GM21786 (cell line): ENCODE measurements around the gene IQCM.
"Not testable (repeated sequence)": the region's sequence is repeated elsewhere in the genome, so short reads cannot be mapped to it uniquely, and the experiment has no call there.

Source experiments
- ATAC-seq: cut with Tn5 transposase; IDR thresholded peaks from one replicate; pipeline ENCODE4 v1.9.1; 2021; ENCODE audit not compliant: unreplicated experiment

Gene IQCM

GRCh38 chr4:149493492-149493891 lies 322.2 kb downstream of the IQCM start:
- ATAC-seq, result no peak

- ATAC-seq, result no peak
Measured at GRCh38 chr4:149489321-149489720, 326.3 kb downstream of the IQCM start.

- ATAC-seq, result no peak
Measured at GRCh38 chr4:149486861-149487260, 328.8 kb downstream of the IQCM start.

- ATAC-seq, result not testable (repeated sequence)
Measured at GRCh38 chr4:149468669-149469068, 347.0 kb downstream of the IQCM start.

- ATAC-seq, result no peak
Measured at GRCh38 chr4:149466446-149466845, 349.2 kb downstream of the IQCM start.

- ATAC-seq, result no peak
Measured at GRCh38 chr4:149465955-149466354, 349.7 kb downstream of the IQCM start.

GRCh38 chr4:149443537-149443936 lies 372.1 kb downstream of the IQCM start:
- no peak for ATAC-seq

GRCh38 chr4:149441338-149441737 lies 374.3 kb downstream of the IQCM start:
- ATAC-seq, result no peak

- no peak for ATAC-seq
Measured at GRCh38 chr4:149426461-149426860, 389.2 kb downstream of the IQCM start.

- no peak for ATAC-seq
Measured at GRCh38 chr4:149409555-149409962, 406.1 kb downstream of the IQCM start.

- ATAC-seq, result no peak
Measured at GRCh38 chr4:149409146-149409545, 406.5 kb downstream of the IQCM start.

- no peak for ATAC-seq
Measured at GRCh38 chr4:149404143-149404542, 411.5 kb downstream of the IQCM start.

- ATAC-seq, result no peak
Measured at GRCh38 chr4:149403081-149403480, 412.6 kb downstream of the IQCM start.

- no peak for ATAC-seq
Measured at GRCh38 chr4:149398993-149399392, 416.6 kb downstream of the IQCM start.

- peak; percentile 81 for ATAC-seq
Measured at GRCh38 chr4:149370785-149371420, 444.7 kb downstream of the IQCM start.

GRCh38 chr4:149370002-149370401 lies 445.6 kb downstream of the IQCM start:
- no peak for ATAC-seq

- ATAC-seq, result no peak
Measured at GRCh38 chr4:149353241-149353640, 462.4 kb downstream of the IQCM start.

- no peak for ATAC-seq
Measured at GRCh38 chr4:149349541-149349940, 466.1 kb downstream of the IQCM start.

GRCh38 chr4:149347139-149347538 lies 468.5 kb downstream of the IQCM start:
- no peak for ATAC-seq

- no peak for ATAC-seq
Measured at GRCh38 chr4:149345424-149345823, 470.2 kb downstream of the IQCM start.

GRCh38 chr4:149344436-149344835 lies 471.2 kb downstream of the IQCM start:
- no peak for ATAC-seq

- ATAC-seq, result no peak
Measured at GRCh38 chr4:149343614-149344013, 472.0 kb downstream of the IQCM start.

GRCh38 chr4:149341117-149341516 lies 474.5 kb downstream of the IQCM start:
- not testable (repeated sequence) for ATAC-seq
